Fibroblast of pulmonary artery (primary cell): ENCODE results near the gene ZNF189.

Experiments
- DNase-seq: peaks from one replicate; pipeline ENCODE4 v3.0.0-alpha.2; 2010; ENCODE audit warnings: low read depth
- H3K4me3 ChIP-seq: replicated peaks from 2 replicates; pipeline ENCODE4 v1.5.1; 2011; ENCODE audit warnings: low read depth, mild to moderate bottlenecking, control low read depth, low read length, moderate library complexity
- TF ChIP-seq, protein P1 (sequence below): IDR thresholded peaks from 2 replicates; pipeline ENCODE4 v1.5.1; 2011; ENCODE audit warnings: mild to moderate bottlenecking, control low read depth, low read length, inconsistent platforms; ENCODE audit errors: missing control alignments

ZNF189 gene

DNA sequence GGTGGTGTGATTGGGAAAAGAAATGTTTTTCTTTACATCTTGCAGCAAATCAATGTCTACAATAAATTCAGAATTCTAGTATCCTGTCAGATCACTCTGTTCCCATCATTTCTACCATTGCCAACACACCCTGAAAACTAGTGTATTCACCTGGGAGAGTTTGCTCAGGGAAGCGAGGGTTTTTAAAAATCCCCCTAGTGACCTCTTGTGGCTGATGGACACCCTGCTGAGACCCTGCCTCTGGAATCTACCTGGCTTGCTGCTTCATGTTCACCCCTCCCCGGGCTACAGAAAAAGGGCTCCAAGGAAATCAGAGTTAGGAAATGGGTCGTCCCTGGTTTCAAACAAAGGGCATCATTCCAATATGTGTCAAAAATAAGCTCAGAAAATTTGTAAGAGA, 58.4 kb downstream of the ZNF189 start:
- H3K4me3 ChIP-seq, result no peak overlapping the region
- TF ChIP-seq, protein P1, sequence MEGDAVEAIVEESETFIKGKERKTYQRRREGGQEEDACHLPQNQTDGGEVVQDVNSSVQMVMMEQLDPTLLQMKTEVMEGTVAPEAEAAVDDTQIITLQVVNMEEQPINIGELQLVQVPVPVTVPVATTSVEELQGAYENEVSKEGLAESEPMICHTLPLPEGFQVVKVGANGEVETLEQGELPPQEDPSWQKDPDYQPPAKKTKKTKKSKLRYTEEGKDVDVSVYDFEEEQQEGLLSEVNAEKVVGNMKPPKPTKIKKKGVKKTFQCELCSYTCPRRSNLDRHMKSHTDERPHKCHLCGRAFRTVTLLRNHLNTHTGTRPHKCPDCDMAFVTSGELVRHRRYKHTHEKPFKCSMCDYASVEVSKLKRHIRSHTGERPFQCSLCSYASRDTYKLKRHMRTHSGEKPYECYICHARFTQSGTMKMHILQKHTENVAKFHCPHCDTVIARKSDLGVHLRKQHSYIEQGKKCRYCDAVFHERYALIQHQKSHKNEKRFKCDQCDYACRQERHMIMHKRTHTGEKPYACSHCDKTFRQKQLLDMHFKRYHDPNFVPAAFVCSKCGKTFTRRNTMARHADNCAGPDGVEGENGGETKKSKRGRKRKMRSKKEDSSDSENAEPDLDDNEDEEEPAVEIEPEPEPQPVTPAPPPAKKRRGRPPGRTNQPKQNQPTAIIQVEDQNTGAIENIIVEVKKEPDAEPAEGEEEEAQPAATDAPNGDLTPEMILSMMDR, result no peak
- DNase-seq, result no peak

DNA sequence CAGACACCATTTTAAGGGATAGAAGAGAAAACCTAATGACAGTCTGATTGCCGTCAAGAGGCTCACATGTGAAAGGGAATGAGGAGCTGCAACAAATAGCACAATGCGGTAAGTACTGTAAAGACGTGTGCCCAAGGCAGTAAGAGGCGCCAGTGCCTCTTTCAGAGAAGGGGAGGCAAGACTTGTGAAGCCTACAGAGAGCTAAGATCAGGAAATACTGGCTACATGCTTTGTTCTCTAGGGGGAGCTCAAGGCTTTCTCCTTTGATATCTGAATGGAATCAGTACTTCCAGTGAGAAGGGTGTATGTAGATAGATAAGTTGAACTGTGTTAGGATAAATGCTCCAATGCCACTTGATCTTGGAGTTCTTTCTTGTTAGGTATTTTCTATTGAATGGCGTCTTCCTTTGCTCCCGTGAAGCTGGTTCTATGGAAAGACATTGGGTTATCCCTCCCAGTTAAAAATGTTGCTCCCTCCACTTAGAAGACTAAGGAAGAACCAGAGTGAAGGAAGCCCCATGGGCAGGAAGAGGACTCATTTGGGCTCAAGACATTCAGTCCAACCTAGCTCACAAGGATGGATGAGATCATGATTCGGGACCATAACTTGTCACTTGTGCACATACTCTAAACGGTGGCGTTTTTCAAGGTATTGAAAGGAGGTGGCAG, 60.4 kb downstream of the ZNF189 start:
- peak; percentile 83 for DNase-seq
- no peak overlapping the region for H3K4me3 ChIP-seq
- TF ChIP-seq, protein P1, result peak; percentile 88
